Measurements from ENCODE around the gene TNFAIP8. TPM values are rescaled to one million over a fixed set of nuclear protein-coding genes. Genes with fewer than 3 reads are reported as not detected.

The TNFAIP8 gene
- total RNA-seq, 1 experiment from 2014 or later, result 16.4 TPM

- POLR2A ChIA-PET (ENCODE audit: unreplicated experiment), result no interaction called here
- CTCF ChIA-PET, result no interaction called here
- no TSS peak for BruUV-seq (replicated peaks)
- no peak overlapping the region for H3K4me3 ChIP-seq
- TF ChIP-seq EZH2 (IDR thresholded peaks at IDR 0.05; ENCODE audit: low read depth) (no peak), CTCF (conservative IDR thresholded peaks at IDR 0.05) (no peak)
- H3K4me2 ChIP-seq, result no peak overlapping the region
- H3K27me3 ChIP-seq (ENCODE audit: insufficient read depth, low read depth), result no peaks in the 10 kb centered on the region
- no peaks in the 10 kb centered on the region for H3K36me3 ChIP-seq (ENCODE audit: low read depth)
- intact Hi-C loops (cut with micrococcal nuclease; ENCODE audit: unreplicated experiment), result loop anchor here (5.0 kb wide), 2 partner anchors 33 to 92 kb away; no protein-coding TSS in a partner anchor
- peaks cover 41% of the 10 kb centered on the region for H3K4me1 ChIP-seq (replicated peaks; ENCODE audit: insufficient read depth)
- H4K20me1 ChIP-seq (ENCODE audit: insufficient read depth), result no peaks in the 10 kb centered on the region
- no peaks in the 10 kb centered on the region for H3K9me2 ChIP-seq (ENCODE audit: insufficient read depth)
- H2AFZ ChIP-seq, result no peak overlapping the region
- no peak overlapping the region for H3K27ac ChIP-seq
- H3F3A ChIP-seq (ENCODE audit: insufficient read depth, low read depth), result peaks cover 14% of the 10 kb centered on the region
- H3K79me2 ChIP-seq (ENCODE audit: low read depth), result 0 out of 2 replicates have a peak, but pooled peaks cover 8% of the 10 kb centered on the region
- no peak for DNase-seq
- no peaks in the 10 kb centered on the region for H3K9me3 ChIP-seq (ENCODE audit: insufficient read depth, low read depth)
These were observed 35.9 kb upstream of the TNFAIP8 start for GRCh38 chr5:119319890-119320289.

GRCh38 chr5:119321569-119322311 lies 34.1 kb upstream of the TNFAIP8 start:
- no peaks in the 10 kb centered on the region for H3K36me3 ChIP-seq (ENCODE audit: low read depth)
- intact Hi-C loops (cut with micrococcal nuclease; ENCODE audit: unreplicated experiment), result loop anchor here (2.0 to 5.0 kb wide), 4 partner anchors 19 to 91 kb away; partner anchors contain the start of gene TNFAIP8
- H4K20me1 ChIP-seq (ENCODE audit: insufficient read depth), result no peaks in the 10 kb centered on the region
- no peak overlapping the region for H2AFZ ChIP-seq
- H3K4me3 ChIP-seq, result no peak overlapping the region
- TF ChIP-seq CTCF (conservative IDR thresholded peaks at IDR 0.05), result no peak
- TF ChIP-seq EZH2 (IDR thresholded peaks at IDR 0.05; ENCODE audit: low read depth), result no peak
- H3F3A ChIP-seq (ENCODE audit: insufficient read depth, low read depth), result peaks cover 18% of the 10 kb centered on the region
- no peak overlapping the region for H3K27ac ChIP-seq
- no peaks in the 10 kb centered on the region for H3K9me2 ChIP-seq (ENCODE audit: insufficient read depth)
- ChIA-PET CTCF (interaction anchor here (0.6 kb wide), 1 partner anchor 86 kb away, joined by 9 read pairs; no protein-coding TSS in a partner anchor), POLR2A (ENCODE audit: unreplicated experiment) (interaction anchor here (0.6 to 0.7 kb wide), 2 partner anchors 50 to 157 kb away, joined by 4 to 5 read pairs; no protein-coding TSS in a partner anchor)
- DNase-seq, result no peak
- H3K27me3 ChIP-seq (ENCODE audit: insufficient read depth, low read depth), result no peaks in the 10 kb centered on the region
- no TSS peak for BruUV-seq (replicated peaks)
- H3K9me3 ChIP-seq (ENCODE audit: insufficient read depth, low read depth), result no peaks in the 10 kb centered on the region
- no peak overlapping the region for H3K4me2 ChIP-seq
- peaks cover 52% of the 10 kb centered on the region for H3K4me1 ChIP-seq (replicated peaks; ENCODE audit: insufficient read depth)
- 0 out of 2 replicates have a peak, but pooled peaks cover 8% of the 10 kb centered on the region for H3K79me2 ChIP-seq (ENCODE audit: low read depth)

GRCh38 chr5:119322312-119322947 lies 33.4 kb upstream of the TNFAIP8 start:
- Histone ChIP-seq H3K9me3 (ENCODE audit: insufficient read depth, low read depth) (no peaks in the 10 kb centered on the region), H2AFZ (no peak overlapping the region), H3K36me3 (ENCODE audit: low read depth) (no peaks in the 10 kb centered on the region), H3K9me2 (ENCODE audit: insufficient read depth) (no peaks in the 10 kb centered on the region), H3K27ac (peak overlapping the region; percentile 89), H4K20me1 (ENCODE audit: insufficient read depth) (no peaks in the 10 kb centered on the region), H3K4me2 (peak overlapping the region; percentile 63), H3K4me1 (replicated peaks; ENCODE audit: insufficient read depth) (peaks cover 52% of the 10 kb centered on the region), H3K79me2 (ENCODE audit: low read depth) (0 out of 2 replicates have a peak, but pooled peaks cover 8% of the 10 kb centered on the region), H3K4me3 (no peak overlapping the region), H3F3A (ENCODE audit: insufficient read depth, low read depth) (peaks cover 18% of the 10 kb centered on the region), H3K27me3 (ENCODE audit: insufficient read depth, low read depth) (no peaks in the 10 kb centered on the region)
- POLR2A ChIA-PET (ENCODE audit: unreplicated experiment), result interaction anchor here (0.7 kb wide), 2 partner anchors 12 to 20 kb away, joined by 3 to 7 read pairs; no protein-coding TSS in a partner anchor
- TF ChIP-seq EZH2 (IDR thresholded peaks at IDR 0.05; ENCODE audit: low read depth) (no peak), CTCF (conservative IDR thresholded peaks at IDR 0.05) (no peak)
- intact Hi-C loops (cut with micrococcal nuclease; ENCODE audit: unreplicated experiment), result loop anchor here (2.0 to 5.0 kb wide), 4 partner anchors 20 to 90 kb away; partner anchors contain the start of gene TNFAIP8
- TSS peak; percentile 77 for BruUV-seq (replicated peaks)
- peak in 1 of 2 experiments; percentile 47 for DNase-seq
- CTCF ChIA-PET, result no interaction called here
